ENCODE measurements around the gene VEGFA. TPM values are rescaled to one million over a fixed set of nuclear protein-coding genes. Genes with fewer than 3 reads are reported as not detected.

The VEGFA gene
- total RNA-seq, 4 donors from 2014 or later = 36.2 to 91.3 (median 70.4) TPM

DNA sequence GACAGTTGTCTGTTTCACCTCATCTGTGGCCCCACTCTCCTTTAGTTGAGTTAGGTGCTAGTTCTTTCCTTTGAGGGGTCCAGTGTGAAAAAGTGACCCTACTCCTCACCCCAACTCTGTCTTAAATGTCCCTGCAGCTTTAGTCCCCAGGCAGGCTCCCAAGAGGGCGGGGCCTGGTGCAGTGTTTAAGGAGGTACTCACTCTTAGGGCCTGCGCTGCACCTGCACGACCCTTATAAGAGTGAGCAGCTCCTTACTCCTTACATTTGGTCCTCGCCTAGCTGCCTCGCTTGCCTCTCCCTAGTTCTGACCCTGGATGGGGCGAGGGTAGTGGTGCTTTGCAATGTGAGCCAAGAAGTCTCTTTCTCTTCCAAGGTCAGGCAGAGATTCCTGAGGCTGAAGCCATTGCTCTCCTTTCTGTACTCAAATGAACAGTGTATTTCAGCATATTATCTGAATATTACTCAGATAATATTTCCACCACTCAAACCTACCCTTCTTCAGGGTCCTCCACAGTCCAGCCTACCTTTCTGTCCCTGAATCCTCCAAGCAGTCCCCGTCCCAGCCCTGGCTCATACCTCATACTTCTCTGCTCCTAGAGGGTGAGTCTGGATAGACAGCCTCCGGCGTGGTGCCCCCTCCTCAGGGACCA is 11.9 kb upstream of the VEGFA start:
- DNase-seq (ENCODE audit: low spot score in 2 of 2) = peak in 1 of 2 donors; percentile 39
- intact Hi-C loops (cut with DNase I; ENCODE audit: low total_unique reads) = no loop called here
- H3K4me3 ChIP-seq (ENCODE audit: low read depth, poor library complexity, severe bottlenecking) = no peak overlapping the region
- TF ChIP-seq, protein P1, sequence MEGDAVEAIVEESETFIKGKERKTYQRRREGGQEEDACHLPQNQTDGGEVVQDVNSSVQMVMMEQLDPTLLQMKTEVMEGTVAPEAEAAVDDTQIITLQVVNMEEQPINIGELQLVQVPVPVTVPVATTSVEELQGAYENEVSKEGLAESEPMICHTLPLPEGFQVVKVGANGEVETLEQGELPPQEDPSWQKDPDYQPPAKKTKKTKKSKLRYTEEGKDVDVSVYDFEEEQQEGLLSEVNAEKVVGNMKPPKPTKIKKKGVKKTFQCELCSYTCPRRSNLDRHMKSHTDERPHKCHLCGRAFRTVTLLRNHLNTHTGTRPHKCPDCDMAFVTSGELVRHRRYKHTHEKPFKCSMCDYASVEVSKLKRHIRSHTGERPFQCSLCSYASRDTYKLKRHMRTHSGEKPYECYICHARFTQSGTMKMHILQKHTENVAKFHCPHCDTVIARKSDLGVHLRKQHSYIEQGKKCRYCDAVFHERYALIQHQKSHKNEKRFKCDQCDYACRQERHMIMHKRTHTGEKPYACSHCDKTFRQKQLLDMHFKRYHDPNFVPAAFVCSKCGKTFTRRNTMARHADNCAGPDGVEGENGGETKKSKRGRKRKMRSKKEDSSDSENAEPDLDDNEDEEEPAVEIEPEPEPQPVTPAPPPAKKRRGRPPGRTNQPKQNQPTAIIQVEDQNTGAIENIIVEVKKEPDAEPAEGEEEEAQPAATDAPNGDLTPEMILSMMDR (IDR thresholded peaks at IDR 0.05) = no peak
- TF ChIP-seq POLR2A (IDR thresholded peaks at IDR 0.05) = no peak
- WGBS, 2 donors = 65 to 66% methylated on average over 9 of the region's 9 CpGs

DNA sequence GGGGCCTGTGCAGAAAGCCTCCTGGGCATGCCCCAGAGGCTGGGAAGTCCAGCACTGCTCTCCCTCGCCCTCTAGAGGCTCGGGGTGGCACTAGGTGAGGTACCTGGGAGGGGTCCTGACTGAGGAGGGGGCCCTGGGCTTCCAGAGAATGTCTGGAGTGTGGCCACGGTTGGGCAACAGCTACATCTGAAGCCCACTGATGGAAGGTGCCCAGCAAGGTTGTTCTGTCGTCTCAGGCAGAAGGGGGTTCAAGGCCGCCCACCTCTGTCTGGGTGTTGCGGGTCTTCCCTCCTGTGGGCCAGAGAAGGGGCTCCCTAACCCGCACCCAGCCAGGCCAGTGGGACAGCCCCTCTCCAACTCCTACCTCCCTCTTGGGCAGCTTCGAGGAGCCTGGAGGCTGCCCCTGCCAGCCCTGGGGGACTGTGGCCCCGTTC is 11.4 kb upstream of the VEGFA start:
- 62 to 76% methylated on average over 7 to 8 of the region's 9 CpGs for WGBS, 2 donors
- peak in 1 of 2 donors; percentile 83 for DNase-seq (ENCODE audit: low spot score in 2 of 2)
- no peak overlapping the region for H3K4me3 ChIP-seq (ENCODE audit: low read depth, poor library complexity, severe bottlenecking)
- TF ChIP-seq, protein P1 (IDR thresholded peaks at IDR 0.05) = no peak
- no peak for TF ChIP-seq POLR2A (IDR thresholded peaks at IDR 0.05)
- intact Hi-C loops (cut with DNase I; ENCODE audit: low total_unique reads) = no loop called here

DNA sequence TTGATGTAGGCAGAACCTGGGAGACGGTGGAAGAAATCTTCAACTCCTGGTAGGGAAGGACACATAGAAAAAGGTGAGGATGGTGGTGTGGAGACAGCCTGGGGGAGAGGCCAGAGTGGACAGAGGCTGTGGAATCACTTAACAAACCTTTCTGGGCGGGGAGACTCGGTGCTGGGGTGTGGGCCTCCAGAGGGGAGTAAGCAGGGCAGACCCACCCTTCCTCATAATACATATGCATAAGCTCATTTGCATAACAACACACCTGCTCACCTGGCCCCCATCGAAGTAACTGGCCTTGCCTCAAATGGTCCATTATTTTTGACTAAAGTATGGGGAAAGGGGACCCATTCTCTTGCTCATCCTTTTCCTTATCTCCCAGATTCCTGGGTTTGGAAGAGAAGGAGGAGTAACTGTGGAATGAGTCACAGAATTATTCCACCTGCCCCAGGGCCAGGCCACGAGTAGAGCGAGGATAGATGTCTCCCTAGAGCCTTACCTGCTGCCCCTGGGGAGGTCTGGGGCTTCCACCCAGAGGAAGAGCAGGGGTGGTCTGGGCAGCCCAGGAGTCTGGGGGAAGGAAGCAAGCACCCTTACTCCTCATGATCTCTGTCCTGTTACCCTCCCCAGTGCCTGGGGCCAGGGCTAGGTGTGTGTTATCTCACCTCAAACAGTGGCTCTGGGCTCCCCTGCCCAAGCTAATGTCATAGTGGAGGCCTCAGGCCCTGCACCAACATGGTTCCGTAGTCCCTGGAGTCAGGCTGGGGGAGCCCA is 10.7 kb upstream of the VEGFA start:
- 60 to 62% methylated on average over 7 of the region's 7 CpGs for WGBS, 2 donors
- DNase-seq (ENCODE audit: low spot score in 2 of 2) = peak in 1 of 2 donors; percentile 42
- TF ChIP-seq, protein P1 (IDR thresholded peaks at IDR 0.05) = no peak
- no peak for TF ChIP-seq POLR2A (IDR thresholded peaks at IDR 0.05)
- intact Hi-C loops (cut with DNase I; ENCODE audit: low total_unique reads) = no loop called here
- H3K4me3 ChIP-seq (ENCODE audit: low read depth, poor library complexity, severe bottlenecking) = no peak overlapping the region

DNA sequence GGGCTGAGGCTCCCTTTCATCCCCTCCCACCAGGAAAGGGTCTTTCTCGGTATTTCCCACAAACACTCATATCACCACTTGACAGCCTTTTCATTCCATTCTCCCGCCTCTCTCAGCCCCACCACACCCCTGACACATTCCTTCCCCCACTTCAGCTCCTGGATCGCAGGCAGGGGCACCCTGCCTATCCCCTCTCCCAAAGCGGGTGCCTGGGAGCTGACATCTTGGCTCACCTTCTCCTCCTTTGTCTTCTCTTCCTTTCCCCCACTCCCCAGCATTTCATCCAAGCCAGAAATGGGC is 10.2 kb upstream of the VEGFA start:
- intact Hi-C loops (cut with DNase I; ENCODE audit: low total_unique reads) = loop anchor here (5.0 kb wide), 2 partner anchors 43 to 93 kb away; no protein-coding TSS in a partner anchor
- no peak for TF ChIP-seq POLR2A (IDR thresholded peaks at IDR 0.05)
- TF ChIP-seq, protein P1 (IDR thresholded peaks at IDR 0.05) = no peak
- H3K4me3 ChIP-seq (ENCODE audit: low read depth, poor library complexity, severe bottlenecking) = no peak overlapping the region
- 74 to 82% methylated on average over 4 of the region's 4 CpGs for WGBS, 2 donors
- no peak for DNase-seq (ENCODE audit: low spot score in 2 of 2)

DNA sequence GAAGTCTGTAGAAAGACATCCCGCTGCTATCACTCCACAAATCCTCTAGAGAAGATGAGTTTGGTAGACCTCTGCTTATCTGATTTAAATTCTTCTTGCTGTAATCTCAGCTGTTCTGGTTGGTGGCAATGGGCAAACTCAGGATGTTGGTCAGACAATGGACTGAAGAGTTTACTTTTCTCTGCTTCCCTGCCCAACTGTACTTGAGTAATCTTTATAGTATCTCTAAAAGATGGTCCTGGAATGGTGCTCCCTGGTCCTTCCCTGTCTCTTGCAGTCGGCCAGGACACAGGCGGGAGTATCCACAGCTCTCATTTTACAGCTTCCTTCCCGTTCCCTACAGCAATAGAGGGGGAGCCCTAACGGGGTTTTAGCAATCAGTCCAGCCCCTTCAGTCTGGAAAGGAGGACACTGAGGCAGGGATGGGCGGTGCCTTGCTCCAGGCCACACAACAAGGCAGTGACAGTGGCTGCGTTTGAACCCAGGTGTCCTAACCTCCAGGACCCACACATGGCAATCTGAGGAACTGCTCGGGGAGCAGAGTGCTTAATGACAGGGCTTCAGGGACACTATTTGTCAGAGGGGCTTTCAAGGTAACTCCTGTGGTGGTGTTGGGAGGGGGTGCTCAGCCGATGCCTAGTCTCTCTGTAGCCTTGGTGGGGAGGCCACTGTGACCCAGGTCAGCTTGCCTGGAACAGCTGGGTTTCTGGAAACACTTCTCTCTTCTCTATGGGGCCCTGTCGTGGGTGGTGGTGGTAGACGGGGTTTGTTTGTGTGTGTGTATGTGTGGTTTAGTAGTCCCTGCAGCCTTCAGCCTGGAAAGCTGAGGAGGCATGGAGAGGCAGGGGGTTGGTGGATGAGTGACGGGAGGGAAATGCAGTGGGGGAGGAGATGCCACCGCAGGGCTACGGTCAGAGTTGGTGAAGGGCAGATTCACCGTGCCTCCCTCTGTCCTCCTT is 9.5 kb upstream of the VEGFA start:
- TF ChIP-seq POLR2A (IDR thresholded peaks at IDR 0.05) = no peak
- TF ChIP-seq, protein P1 (IDR thresholded peaks at IDR 0.05) = no peak
- WGBS, 2 donors = 80 to 84% methylated on average over 15 of the region's 15 CpGs
- H3K4me3 ChIP-seq (ENCODE audit: low read depth, poor library complexity, severe bottlenecking) = no peak overlapping the region
- intact Hi-C loops (cut with DNase I; ENCODE audit: low total_unique reads) = loop anchor here (5.0 kb wide), 2 partner anchors 43 to 93 kb away; no protein-coding TSS in a partner anchor
- DNase-seq (ENCODE audit: low spot score in 2 of 2) = peak in 1 of 2 donors; percentile 61

Measured in lower leg skin (tissue), 4 donors.